HEK293 (cell line): ENCODE data around the gene LYL1.
A peak's percentile ranks its signal among the peaks of the same experiment; 100 is the strongest.

Experiments
- AEBP2 ChIP-seq: fragments of 450-650 bp; formaldehyde crosslinking; IDR thresholded peaks from 2 replicates; pipeline ENCODE4 v1.5.1; 2016; ENCODE audit warnings: missing biosample characterization, missing genetic modification characterization, borderline replicate concordance
- ATF2 ChIP-seq: fragments of 450-650 bp; formaldehyde crosslinking; IDR thresholded peaks from 2 replicates; pipeline ENCODE4 v1.5.1; 2016; ENCODE audit warnings: missing biosample characterization, missing genetic modification characterization, low read depth
- FEZF1 ChIP-seq: fragments of 450-650 bp; formaldehyde crosslinking; IDR thresholded peaks from 2 replicates; pipeline ENCODE4 v1.5.1; 2016; ENCODE audit warnings: missing biosample characterization, missing genetic modification characterization
- INSM2 ChIP-seq: fragments of 450-650 bp; formaldehyde crosslinking; IDR thresholded peaks from 2 replicates; pipeline ENCODE4 v1.5.1; 2016; ENCODE audit warnings: missing biosample characterization, missing genetic modification characterization
- PATZ1 ChIP-seq: fragments of 450-650 bp; formaldehyde crosslinking; IDR thresholded peaks from 2 replicates; pipeline ENCODE4 v1.5.1; 2016; ENCODE audit warnings: missing biosample characterization, missing genetic modification characterization
- PRDM1 ChIP-seq: fragments of 450-650 bp; formaldehyde crosslinking; IDR thresholded peaks from 2 replicates; pipeline ENCODE4; 2016; ENCODE audit warnings: missing biosample characterization, missing genetic modification characterization
- SCRT2 ChIP-seq: fragments of 450-650 bp; formaldehyde crosslinking; IDR thresholded peaks from 2 replicates; pipeline ENCODE4 v1.5.1; 2016; ENCODE audit warnings: missing biosample characterization, missing genetic modification characterization
- SETDB1 ChIP-seq: IDR thresholded peaks from one replicate; pipeline ENCODE4 v1.6.1; 2017; ENCODE audit warnings: mild to moderate bottlenecking, low read length, moderate library complexity, mixed read lengths; ENCODE audit not compliant: insufficient read length
- SP7 ChIP-seq: fragments of 450-650 bp; formaldehyde crosslinking; IDR thresholded peaks from 2 replicates; pipeline ENCODE4 v1.5.1; 2016; ENCODE audit warnings: missing biosample characterization, missing genetic modification characterization
- ZBTB44 ChIP-seq: fragments of 450-650 bp; IDR thresholded peaks from 2 replicates; pipeline ENCODE4 v1.5.1; 2018; ENCODE audit warnings: missing biosample characterization, mild to moderate bottlenecking, missing genetic modification characterization
- ZNF10 ChIP-seq: fragments of 450-650 bp; formaldehyde crosslinking; IDR thresholded peaks from 2 replicates; pipeline ENCODE4 v1.5.1; 2017; ENCODE audit warnings: missing biosample characterization, missing genetic modification characterization
- ZNF121 ChIP-seq: fragments of 450-650 bp; formaldehyde crosslinking; IDR thresholded peaks from 2 replicates; pipeline ENCODE4 v1.5.1; 2016; ENCODE audit warnings: missing biosample characterization, missing genetic modification characterization
- ZNF133 ChIP-seq: fragments of 450-650 bp; formaldehyde crosslinking; IDR thresholded peaks from 2 replicates; pipeline ENCODE4 v1.5.1; 2016; ENCODE audit warnings: missing biosample characterization, missing genetic modification characterization
- ZNF174 ChIP-seq: fragments of 450-650 bp; formaldehyde crosslinking; IDR thresholded peaks from 2 replicates; pipeline ENCODE4 v1.5.0; 2017; ENCODE audit warnings: missing biosample characterization, mild to moderate bottlenecking, missing genetic modification characterization
- ZNF239 ChIP-seq: fragments of 450-650 bp; formaldehyde crosslinking; IDR thresholded peaks from 2 replicates; pipeline ENCODE4 v1.5.1; 2016; ENCODE audit warnings: missing biosample characterization, missing genetic modification characterization
- ZNF311 ChIP-seq: fragments of 450-650 bp; formaldehyde crosslinking; IDR thresholded peaks from 2 replicates; pipeline ENCODE4 v1.5.1; 2017; ENCODE audit warnings: missing biosample characterization, missing genetic modification characterization, borderline replicate concordance
- ZNF48 ChIP-seq: fragments of 450-650 bp; formaldehyde crosslinking; IDR thresholded peaks from 2 replicates; pipeline ENCODE4 v1.5.1; 2016; ENCODE audit warnings: missing biosample characterization, missing genetic modification characterization
- ZNF510 ChIP-seq: fragments of 450-650 bp; formaldehyde crosslinking; IDR thresholded peaks from 2 replicates; pipeline ENCODE4 v1.5.1; 2018; ENCODE audit warnings: mild to moderate bottlenecking, missing genetic modification characterization, missing biosample characterization; ENCODE audit not compliant: insufficient replicate concordance
- ZNF513 ChIP-seq: fragments of 450-650 bp; IDR thresholded peaks from 2 replicates; pipeline ENCODE4 v1.5.1; 2018; ENCODE audit warnings: missing biosample characterization, missing genetic modification characterization
- ZNF610 ChIP-seq: fragments of 450-650 bp; formaldehyde crosslinking; IDR thresholded peaks from 2 replicates; pipeline ENCODE4 v1.5.1; 2016; ENCODE audit warnings: missing biosample characterization, missing genetic modification characterization, borderline replicate concordance
- ZNF621 ChIP-seq: fragments of 450-650 bp; formaldehyde crosslinking; IDR thresholded peaks from 2 replicates; pipeline ENCODE4 v1.5.1; 2017; ENCODE audit warnings: missing biosample characterization, missing genetic modification characterization
- ZNF623 ChIP-seq: fragments of 450-650 bp; formaldehyde crosslinking; IDR thresholded peaks from 2 replicates; pipeline ENCODE4 v1.5.1; 2016; ENCODE audit warnings: missing biosample characterization, missing genetic modification characterization
- ZNF624 ChIP-seq: fragments of 450-650 bp; formaldehyde crosslinking; IDR thresholded peaks from 2 replicates; pipeline ENCODE4 v1.5.1; 2017; ENCODE audit warnings: missing biosample characterization, missing genetic modification characterization
- ZNF629 ChIP-seq: fragments of 450-650 bp; formaldehyde crosslinking; IDR thresholded peaks from 2 replicates; pipeline ENCODE4 v1.5.1; 2017; ENCODE audit warnings: missing biosample characterization, missing genetic modification characterization
- ZNF664 ChIP-seq: fragments of 450-650 bp; formaldehyde crosslinking; IDR thresholded peaks from 2 replicates; pipeline ENCODE4 v1.5.1; 2016; ENCODE audit warnings: missing biosample characterization, missing genetic modification characterization
- ZNF704 ChIP-seq: fragments of 450-650 bp; formaldehyde crosslinking; IDR thresholded peaks from 2 replicates; pipeline ENCODE4 v1.5.1; 2016; ENCODE audit warnings: missing biosample characterization, missing genetic modification characterization
- ZNF777 ChIP-seq: fragments of 450-650 bp; formaldehyde crosslinking; IDR thresholded peaks from 2 replicates; pipeline ENCODE4 v1.5.1; 2017; ENCODE audit warnings: missing biosample characterization, missing genetic modification characterization, borderline replicate concordance
- ZSCAN23 ChIP-seq: fragments of 450-650 bp; formaldehyde crosslinking; IDR thresholded peaks from 2 replicates; pipeline ENCODE4 v1.5.1; 2016; ENCODE audit warnings: missing biosample characterization, missing genetic modification characterization

Gene LYL1

GRCh38 chr19:13116282-13117175, 13.9 kb upstream of the LYL1 start, which contains the start of gene TRMT1 (continued):
- TF ChIP-seq ZNF610 (tag by site-specific recombination) (0 out of 2 replicates have a peak, but pooled peaks have one; percentile 69), SP7 (peak; percentile 92), ZNF777 (tag by site-specific recombination) (no peak), AEBP2 (no peak), ZNF10 (tag by site-specific recombination) (peak; percentile 26; the same call in 1 of the 2 replicates), SCRT2 (no peak), ZSCAN23 (tag by site-specific recombination) (peak; percentile 93), ZNF174 (tag by site-specific recombination) (no peak), PATZ1 (tag by site-specific recombination) (peak; percentile 95), ZNF239 (0 out of 2 replicates have a peak, but pooled peaks have one; percentile 69), ZNF624 (no peak), ZNF629 (tag by site-specific recombination) (peak; percentile 86), ZNF704 (tag by site-specific recombination) (no peak), ZNF621 (tag by site-specific recombination) (no peak), FEZF1 (tag by site-specific recombination) (no peak), INSM2 (tag by site-specific recombination) (peak; percentile 80), PRDM1 (tag by site-specific recombination) (no peak), ZNF48 (tag by site-specific recombination) (no peak), ATF2 (tag by site-specific recombination) (no peak), ZNF121 (no peak), ZNF623 (peak; percentile 41; the same call in 1 of the 2 replicates), ZNF510 (tag by site-specific recombination) (no peak), ZNF513 (tag by site-specific recombination) (peak; percentile 54; the same call in 1 of the 2 replicates), ZNF664 (tag by site-specific recombination) (peak; percentile 71), SETDB1 (no peak), ZNF133 (tag by site-specific recombination) (no peak), ZBTB44 (tag by site-specific recombination) (peak; percentile 55; the same call in 1 of the 2 replicates), ZNF311 (tag by site-specific recombination) (no peak)
